Lung (tissue), 12 donors: ENCODE data around the gene AMACR. TPM values are rescaled to one million over a fixed set of nuclear protein-coding genes. Genes with fewer than 3 reads are reported as not detected.

ENCODE experiments used
- ATAC-seq: fragments of 200-7000 bp; cut with Tn5 transposase; one replicate; pipeline ENCODE4 v1.9.1; 2020; ENCODE audit warnings: moderate number of reproducible peaks; ENCODE audit not compliant: insufficient read depth, low FRiP score
- DNase-seq, 3 donors: peaks; one replicate each; pipeline ENCODE4 v3.0.0-alpha.2; 2013 to 2017
- H3K27ac ChIP-seq, 2 donors: one replicate each; pipeline ENCODE4 v1.5.1; 2013; ENCODE audit warnings: mild to moderate bottlenecking in 2 of 2, moderate library complexity in 2 of 2, control low read depth in 1 of 2, inconsistent platforms in 1 of 2, low read depth in 1 of 2, low read length in 1 of 2
- H3K27me3 ChIP-seq, 3 donors: one replicate each; pipeline ENCODE4 v1.5.1; 2013; ENCODE audit warnings: low read length in 2 of 3; ENCODE audit not compliant: control insufficient read depth in 3 of 3, insufficient read depth in 3 of 3
- H3K36me3 ChIP-seq, 4 donors: one replicate each; pipeline ENCODE4 v1.5.1; 2013; ENCODE audit warnings: low read length in 4 of 4, mild to moderate bottlenecking in 1 of 4, moderate library complexity in 1 of 4; ENCODE audit not compliant: control insufficient read depth in 4 of 4, insufficient read depth in 4 of 4
- H3K4me1 ChIP-seq, 5 donors: one replicate each; pipeline ENCODE4 v1.5.1; 2013; ENCODE audit warnings: low read length in 5 of 5, mild to moderate bottlenecking in 2 of 5, moderate library complexity in 1 of 5; ENCODE audit not compliant: control insufficient read depth in 5 of 5, insufficient read depth in 5 of 5
- H3K4me3 ChIP-seq: one replicate; pipeline ENCODE4 v1.5.1; 2013; ENCODE audit warnings: mild to moderate bottlenecking, control low read depth, moderate library complexity
- H3K9ac ChIP-seq, 2 donors: one replicate each; pipeline ENCODE4 v1.5.1; 2013; ENCODE audit warnings: low read length in 2 of 2, control low read depth in 1 of 2; ENCODE audit not compliant: insufficient read depth in 1 of 2
- H3K9me3 ChIP-seq, 4 donors: one replicate each; pipeline ENCODE4 v1.5.1; 2013; ENCODE audit warnings: low read length in 3 of 4, mild to moderate bottlenecking in 1 of 4, moderate library complexity in 1 of 4; ENCODE audit not compliant: control insufficient read depth in 4 of 4, insufficient read depth in 3 of 4
- CTCF ChIP-seq: IDR thresholded peaks from 2 replicates; pipeline ENCODE4 v1.5.1; 2012; ENCODE audit warnings: mild to moderate bottlenecking; ENCODE audit errors: control extremely low read depth, extremely low read depth
- WGBS, 2 donors: extraction: QIAGEN DNeasy Blood & Tissue Kit; methylation state at CpG; one replicate each; pipeline ENCODE4 v1.1.7; 2013; 5-methylcytosine and 5-hydroxymethylcytosine counted together
- polyA plus RNA-seq, 2 donors: library from polyadenylated mRNA; stranded (reverse); fragments of 200-250 nt; gene quantifications; one replicate each; pipeline ENCODE4 v1.2.1, GENCODE V29; 2013
- total RNA-seq, 2 donors: library from RNA; depleted of rRNA in 1 of 2; stranded (reverse); fragments of >200 nt in 1 of 2; gene quantifications; one replicate each; pipeline ENCODE4 v1.2.1, GENCODE V29; 2014 to 2021
- donor health status: control.
- donor health status: control.
- donor health status: Bipolar disorder and iron deficiency.
- donor health status: healthy.
- donor health status: DM: yes; HTN: yes; CAD: no.

The AMACR gene
- total and polyA plus RNA-seq, 4 donors = 5.9 to 16.1 (median 8.2) TPM

- Histone ChIP-seq H3K4me3 (no peak overlapping the region), H3K9me3 (no peaks in the 10 kb centered on the region), H3K4me1 (peaks cover 0 to 28% (median 2%) of the 10 kb centered on the region in 5 donors), H3K27me3 (no peaks in the 10 kb centered on the region), H3K27ac (peak overlapping the region in 1 of 2 donors; percentile 90), H3K36me3 (peaks cover 3 to 21% (median 7%) of the 10 kb centered on the region in 4 donors), H3K9ac (peak overlapping the region; percentile 16 to 54)
- peak; percentile 84 to 91 (median 90) for DNase-seq
- WGBS, 2 donors = 51 to 56% methylated on average over 10 of the region's 10 CpGs
- ATAC-seq = peak; percentile 62
- TF ChIP-seq CTCF = no peak
These were observed 6.5 kb downstream of the AMACR start for GRCh38 chr5:34001241-34001841.

GRCh38 chr5:33999978-34000377, 7.9 kb downstream of the AMACR start:
- TF ChIP-seq CTCF = no peak
- H3K36me3 ChIP-seq = peaks cover 3 to 19% (median 7%) of the 10 kb centered on the region in 4 donors

GRCh38 chr5:33997331-33997983, 10.4 kb downstream of the AMACR start:
- Histone ChIP-seq H3K4me1 (peaks cover 0 to 19% (median 2%) of the 10 kb centered on the region in 5 donors), H3K9ac (no peak overlapping the region), H3K27me3 (no peaks in the 10 kb centered on the region), H3K9me3 (no peaks in the 10 kb centered on the region), H3K36me3 (peaks cover 0 to 13% (median 3%) of the 10 kb centered on the region in 4 donors), H3K4me3 (no peak overlapping the region), H3K27ac (peak overlapping the region in 1 of 2 donors; percentile 22)
- ATAC-seq (peak; percentile 65), DNase-seq (peak; percentile 74 to 90 (median 89))
- 31 to 34% methylated on average over 6 of the region's 6 CpGs for WGBS, 2 donors
- TF ChIP-seq CTCF = peak; percentile 49

More at GRCh38 chr5:33999978-34000377, 7.9 kb downstream of the AMACR start:
- DNase-seq (no peak), ATAC-seq (no peak)
- WGBS, 2 donors = 98 to 99% methylated on average over 4 of the region's 4 CpGs
- Histone ChIP-seq H3K9me3 (no peaks in the 10 kb centered on the region), H3K4me3 (no peak overlapping the region), H3K4me1 (peaks cover 0 to 19% (median 2%) of the 10 kb centered on the region in 5 donors), H3K27me3 (no peaks in the 10 kb centered on the region), H3K27ac (no peak overlapping the region), H3K9ac (no peak overlapping the region)
